ENCODE data around the gene ANGEL1. TPM values are rescaled to one million over a fixed set of nuclear protein-coding genes. Genes with fewer than 3 reads are reported as not detected.

ANGEL1 gene
- total and polyA plus RNA-seq, 2 experiments from 2014 or later = 11.0 to 15.3 TPM

- DNase-seq (ENCODE audit: low spot score) = no peak
- 92% methylated on average over 2 of the region's 2 CpGs for WGBS (ENCODE audit: low lambda C conversion rate, missing lambda C conversion rate)
- TF ChIP-seq CTCF (IDR thresholded peaks at IDR 0.05; ENCODE audit: poor library complexity) (no peak), EZH2phosphoT487 (IDR thresholded peaks at IDR 0.05; ENCODE audit: low read depth, severe bottlenecking, unreplicated experiment) (no peak), EZH2 (IDR thresholded peaks at IDR 0.05; ENCODE audit: borderline replicate concordance) (no peak)
These were observed 42.4 kb upstream of the ANGEL1 start for GRCh38 chr14:76855066-76855465.

GRCh38 chr14:76848879-76849278 lies 36.2 kb upstream of the ANGEL1 start:
- Histone ChIP-seq H2AFZ (no peak overlapping the region), H3K79me2 (no peaks in the 10 kb centered on the region), H3K27ac (no peak overlapping the region), H3K4me1 (ENCODE audit: insufficient read depth) (no peaks in the 10 kb centered on the region), H3K36me3 (replicated peaks; ENCODE audit: insufficient read depth, low read depth) (no peaks in the 10 kb centered on the region), H3K9me2 (replicated peaks; ENCODE audit: insufficient read depth) (no peaks in the 10 kb centered on the region), H3K9me3 (ENCODE audit: low read depth) (no peaks in the 10 kb centered on the region), H4K20me1 (ENCODE audit: insufficient read depth, poor library complexity, severe bottlenecking) (no peaks in the 10 kb centered on the region), H3K27me3 (peaks cover 3% of the 10 kb centered on the region), H3K4me2 (no peak overlapping the region), H3K4me3 (no peak overlapping the region)
- no peak for DNase-seq (ENCODE audit: low spot score)
- TF ChIP-seq EZH2 (IDR thresholded peaks at IDR 0.05; ENCODE audit: borderline replicate concordance) = no peak
- WGBS (ENCODE audit: low lambda C conversion rate, missing lambda C conversion rate) = 90% methylated on average over 6 of the region's 6 CpGs

More at GRCh38 chr14:76855066-76855465, 42.4 kb upstream of the ANGEL1 start:
- Histone ChIP-seq H3K27me3 (no peaks in the 10 kb centered on the region), H3K9me3 (ENCODE audit: low read depth) (no peaks in the 10 kb centered on the region), H3K27ac (no peak overlapping the region), H2AFZ (no peak overlapping the region), H3K79me2 (no peaks in the 10 kb centered on the region), H3K36me3 (replicated peaks; ENCODE audit: insufficient read depth, low read depth) (no peaks in the 10 kb centered on the region), H3K4me2 (no peak overlapping the region), H3K4me3 (no peak overlapping the region), H4K20me1 (ENCODE audit: insufficient read depth, poor library complexity, severe bottlenecking) (no peaks in the 10 kb centered on the region), H3K4me1 (ENCODE audit: insufficient read depth) (no peaks in the 10 kb centered on the region), H3K9me2 (replicated peaks; ENCODE audit: insufficient read depth) (no peaks in the 10 kb centered on the region)

GRCh38 chr14:76846331-76847047 lies 33.8 kb upstream of the ANGEL1 start:
- TF ChIP-seq EZH2phosphoT487 (IDR thresholded peaks at IDR 0.05; ENCODE audit: low read depth, severe bottlenecking, unreplicated experiment) (no peak), EZH2 (IDR thresholded peaks at IDR 0.05; ENCODE audit: borderline replicate concordance) (no peak), CTCF (IDR thresholded peaks at IDR 0.05; ENCODE audit: poor library complexity) (no peak)
- no peak overlapping the region for H3K4me3 ChIP-seq
- no peaks in the 10 kb centered on the region for H4K20me1 ChIP-seq (ENCODE audit: insufficient read depth, poor library complexity, severe bottlenecking)
- 88% methylated on average over 7 of the region's 7 CpGs for WGBS (ENCODE audit: low lambda C conversion rate, missing lambda C conversion rate)
- no peaks in the 10 kb centered on the region for H3K4me1 ChIP-seq (ENCODE audit: insufficient read depth)
- H3K27ac ChIP-seq = no peak overlapping the region
- H2AFZ ChIP-seq = no peak overlapping the region
- H3K4me2 ChIP-seq = no peak overlapping the region
- no peaks in the 10 kb centered on the region for H3K79me2 ChIP-seq
- no peak for DNase-seq (ENCODE audit: low spot score)
- H3K36me3 ChIP-seq (replicated peaks; ENCODE audit: insufficient read depth, low read depth) = no peaks in the 10 kb centered on the region
- no peaks in the 10 kb centered on the region for H3K9me3 ChIP-seq (ENCODE audit: low read depth)
- no peaks in the 10 kb centered on the region for H3K9me2 ChIP-seq (replicated peaks; ENCODE audit: insufficient read depth)
- H3K27me3 ChIP-seq = peaks cover 3% of the 10 kb centered on the region

GRCh38 chr14:76844223-76844622 lies 31.5 kb upstream of the ANGEL1 start:
- 74% methylated on average over 9 of the region's 9 CpGs for WGBS (ENCODE audit: low lambda C conversion rate, missing lambda C conversion rate)
- H2AFZ ChIP-seq = no peak overlapping the region
- no peaks in the 10 kb centered on the region for H4K20me1 ChIP-seq (ENCODE audit: insufficient read depth, poor library complexity, severe bottlenecking)
- H3K27me3 ChIP-seq = peaks cover 3% of the 10 kb centered on the region
- H3K4me3 ChIP-seq = no peak overlapping the region
- H3K4me1 ChIP-seq (ENCODE audit: insufficient read depth) = no peaks in the 10 kb centered on the region
- no peak overlapping the region for H3K27ac ChIP-seq
- no peaks in the 10 kb centered on the region for H3K9me2 ChIP-seq (replicated peaks; ENCODE audit: insufficient read depth)
- H3K79me2 ChIP-seq = no peaks in the 10 kb centered on the region
- H3K36me3 ChIP-seq (replicated peaks; ENCODE audit: insufficient read depth, low read depth) = no peaks in the 10 kb centered on the region
- TF ChIP-seq CTCF (IDR thresholded peaks at IDR 0.05; ENCODE audit: poor library complexity) (no peak), EZH2phosphoT487 (IDR thresholded peaks at IDR 0.05; ENCODE audit: low read depth, severe bottlenecking, unreplicated experiment) (no peak), EZH2 (IDR thresholded peaks at IDR 0.05; ENCODE audit: borderline replicate concordance) (no peak)
- no peak for DNase-seq (ENCODE audit: low spot score)
- H3K4me2 ChIP-seq = no peak overlapping the region
- H3K9me3 ChIP-seq (ENCODE audit: low read depth) = no peaks in the 10 kb centered on the region
